ACHN (cell line): ENCODE data around the gene SLC5A9.
"Not testable (repeated sequence)": the region's sequence is repeated elsewhere in the genome, so short reads cannot be mapped to it uniquely, and the experiment has no call there.

Experiments used
- DNase-seq: peaks from one replicate; pipeline ENCODE4 v3.0.0-alpha.2; 2015
- in situ Hi-C: cut with HindIII; loops from 2 replicates; pipeline ENCODE4 v1.10.0; 2017; ENCODE audit warnings: low sequenced_read_pairs, low pct_ligation_motif_present, low pct_unique_long_range_greater_than_20kb

Gene SLC5A9

GRCh38 chr1:48284696-48285420 lies 62.3 kb downstream of the SLC5A9 start:
- DNase-seq, in situ Hi-C loops: not testable (repeated sequence)

GRCh38 chr1:48285525-48285924 lies 63.0 kb downstream of the SLC5A9 start:
- in situ Hi-C loops = no loop called here
- no peak for DNase-seq

- in situ Hi-C loops = no loop called here
Measured at GRCh38 chr1:48291421-48291820, 68.9 kb downstream of the SLC5A9 start.

GRCh38 chr1:48292706-48293105 lies 70.2 kb downstream of the SLC5A9 start:
- no peak for DNase-seq
- in situ Hi-C loops = no loop called here

More at GRCh38 chr1:48291421-48291820, 68.9 kb downstream of the SLC5A9 start:
- no peak for DNase-seq

- in situ Hi-C loops, DNase-seq: not testable (repeated sequence)
Measured at GRCh38 chr1:48294094-48294493, 71.6 kb downstream of the SLC5A9 start.

- in situ Hi-C loops = no loop called here
Measured at GRCh38 chr1:48294656-48295055, 72.1 kb downstream of the SLC5A9 start.

More at GRCh38 chr1:48294656-48295055, 72.1 kb downstream of the SLC5A9 start:
- DNase-seq = no peak
